ENCODE measurements around the gene PTH.

PTH gene

DNA sequence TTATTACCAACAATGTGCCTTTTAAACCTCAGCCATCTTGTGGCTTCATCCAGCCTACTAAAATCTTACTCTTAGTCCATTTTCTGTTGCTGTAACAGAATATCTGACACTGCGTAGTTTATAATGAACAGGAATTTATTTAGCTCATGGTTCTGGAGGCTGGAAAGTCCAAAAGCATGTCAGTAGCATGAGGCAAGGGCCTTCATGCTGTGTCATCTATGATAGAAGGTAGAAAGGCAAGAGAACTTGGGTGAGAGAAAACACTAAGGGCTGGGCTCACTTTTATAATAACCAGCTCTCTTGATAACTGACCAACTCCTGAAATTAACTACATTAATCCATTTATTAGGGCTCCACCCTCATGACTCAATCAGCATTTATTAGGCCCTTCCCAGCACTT lies 46.3 kb downstream of the PTH start:
- no peak for DNase-seq (ENCODE audit: low spot score)

DNA sequence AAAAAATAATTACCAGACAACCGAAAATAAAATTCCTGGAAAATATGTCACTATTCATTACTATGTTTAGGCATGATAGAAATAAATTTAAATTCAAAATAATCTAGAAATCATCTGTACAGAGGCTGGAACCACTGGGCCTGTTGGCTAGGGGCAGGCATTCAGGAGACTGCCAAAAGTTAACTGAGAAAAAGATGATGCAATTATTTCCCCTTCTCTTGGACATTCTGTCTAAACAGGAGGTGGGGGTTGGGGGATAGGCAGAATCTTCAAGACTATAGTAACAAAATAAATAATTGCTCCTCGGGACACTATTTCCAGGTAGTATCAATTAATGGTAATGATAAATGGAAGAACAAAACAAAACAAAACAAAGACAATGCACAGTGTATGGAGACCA lies 46.9 kb downstream of the PTH start:
- DNase-seq (ENCODE audit: low spot score), result peak; percentile 44

DNA sequence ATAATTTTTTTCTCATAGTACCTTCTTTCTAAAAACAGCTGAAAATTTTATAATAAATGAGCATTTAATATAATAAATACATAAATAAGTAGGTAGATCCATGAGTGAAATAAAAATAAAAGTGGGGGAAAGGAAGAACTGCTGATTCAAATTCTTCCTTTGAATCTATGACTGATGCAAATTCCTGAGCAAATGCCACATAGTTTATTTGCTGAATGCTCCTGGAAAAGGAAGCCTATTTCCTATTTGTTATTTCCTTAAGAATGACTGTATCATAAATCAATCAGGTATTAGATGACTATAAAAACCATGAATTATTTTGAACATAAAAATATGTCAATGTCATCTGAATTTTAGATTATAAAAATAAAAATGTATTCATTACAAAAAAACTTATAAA lies 49.4 kb downstream of the PTH start:
- no peak for DNase-seq (ENCODE audit: low spot score)

DNA sequence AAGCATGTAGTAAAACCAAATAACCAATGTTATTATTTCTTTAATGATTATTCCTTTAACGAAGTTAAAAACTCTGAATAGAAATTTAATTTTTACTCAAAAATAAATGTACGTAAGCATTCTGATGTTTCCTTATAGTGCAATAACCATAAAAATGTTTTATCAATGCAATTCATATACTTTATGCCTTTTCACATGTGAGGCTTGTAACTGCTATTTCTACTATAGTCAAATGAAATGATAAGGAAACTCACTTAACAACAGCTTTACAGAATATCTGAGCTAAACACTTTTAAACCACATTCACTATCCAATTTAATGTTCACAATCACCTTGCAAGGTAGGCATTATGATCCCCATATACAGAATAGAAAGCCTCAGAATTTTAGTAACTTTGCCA lies 50.2 kb downstream of the PTH start:
- no peak for DNase-seq (ENCODE audit: low spot score)

All from globus pallidus (tissue), 1 donor.